ENCODE data around the gene CDK11B.
"Not testable (repeated sequence)": the region's sequence is repeated elsewhere in the genome, so short reads cannot be mapped to it uniquely, and the experiment has no call there.

CDK11B gene

DNA sequence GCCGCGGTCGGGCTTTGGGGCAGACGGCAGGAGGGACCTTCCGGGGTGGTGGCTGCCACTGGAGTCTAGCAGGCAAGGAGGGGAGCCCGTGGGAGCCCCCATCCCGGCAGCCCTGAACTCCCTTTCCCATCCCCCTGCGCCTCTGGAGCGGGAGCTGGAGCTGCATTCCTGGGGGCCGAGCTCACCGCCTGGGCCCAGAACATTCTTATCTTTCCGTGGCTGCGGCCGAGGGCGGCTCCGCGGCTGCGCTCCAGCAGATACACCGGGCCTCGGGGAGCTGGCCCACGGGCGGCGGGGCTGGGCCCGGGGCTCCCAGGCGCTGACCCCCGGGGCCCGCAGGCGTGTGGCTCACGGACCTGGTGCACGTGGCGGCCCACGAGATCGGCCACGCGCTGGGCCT is 25.4 kb downstream of the CDK11B start:
- H3K4me3 ChIP-seq (ENCODE audit: low read length); H3K9me3 ChIP-seq (ENCODE audit: insufficient read depth, low read length); H3K27ac ChIP-seq (ENCODE audit: low read length); H3K27me3 ChIP-seq (ENCODE audit: low read depth, low read length); H3K4me1 ChIP-seq (ENCODE audit: low read length); H4K20me1 ChIP-seq (ENCODE audit: insufficient read depth, low read length); H3K9ac ChIP-seq (ENCODE audit: low read length); H2AFZ ChIP-seq (ENCODE audit: low read depth, low read length); H3K36me3 ChIP-seq (replicated peaks; ENCODE audit: low read depth, low read length); H3K79me2 ChIP-seq (ENCODE audit: low read length); H3K4me2 ChIP-seq (ENCODE audit: low read length): not testable (repeated sequence)

GRCh38 chr1:1631782-1632420 is 26.9 kb downstream of the CDK11B start, which contains the start of gene MMP23B:
MMP23B (plus strand) TSS chr1:1632173; CDS start chr1:1632219, 46 bp downstream.
- Histone ChIP-seq H3K36me3 (replicated peaks; ENCODE audit: low read depth, low read length) (no peaks in the 10 kb centered on the region), H3K27ac (ENCODE audit: low read length) (no peak within 1 kb of the TSS), H4K20me1 (ENCODE audit: insufficient read depth, low read length) (no peaks in the 10 kb centered on the region), H3K9me3 (ENCODE audit: insufficient read depth, low read length) (no peaks in the 10 kb centered on the region), H2AFZ (ENCODE audit: low read depth, low read length) (no peak within 1 kb of the TSS), H3K27me3 (ENCODE audit: low read depth, low read length) (no peaks in the 10 kb centered on the region), H3K79me2 (ENCODE audit: low read length) (no peaks in the 10 kb centered on the region), H3K4me3 (ENCODE audit: low read length) (no peak within 1 kb of the TSS), H3K4me2 (ENCODE audit: low read length) (no peak within 1 kb of the TSS), H3K9ac (ENCODE audit: low read length) (no peak within 1 kb of the TSS), H3K4me1 (ENCODE audit: low read length) (peaks cover 4% of the 10 kb centered on the region; the same call in 1 of the 2 replicates)
- TF ChIP-seq EZH2phosphoT487 (IDR thresholded peaks at IDR 0.05; ENCODE audit: low read depth): no peak
- TF ChIP-seq, protein P1, sequence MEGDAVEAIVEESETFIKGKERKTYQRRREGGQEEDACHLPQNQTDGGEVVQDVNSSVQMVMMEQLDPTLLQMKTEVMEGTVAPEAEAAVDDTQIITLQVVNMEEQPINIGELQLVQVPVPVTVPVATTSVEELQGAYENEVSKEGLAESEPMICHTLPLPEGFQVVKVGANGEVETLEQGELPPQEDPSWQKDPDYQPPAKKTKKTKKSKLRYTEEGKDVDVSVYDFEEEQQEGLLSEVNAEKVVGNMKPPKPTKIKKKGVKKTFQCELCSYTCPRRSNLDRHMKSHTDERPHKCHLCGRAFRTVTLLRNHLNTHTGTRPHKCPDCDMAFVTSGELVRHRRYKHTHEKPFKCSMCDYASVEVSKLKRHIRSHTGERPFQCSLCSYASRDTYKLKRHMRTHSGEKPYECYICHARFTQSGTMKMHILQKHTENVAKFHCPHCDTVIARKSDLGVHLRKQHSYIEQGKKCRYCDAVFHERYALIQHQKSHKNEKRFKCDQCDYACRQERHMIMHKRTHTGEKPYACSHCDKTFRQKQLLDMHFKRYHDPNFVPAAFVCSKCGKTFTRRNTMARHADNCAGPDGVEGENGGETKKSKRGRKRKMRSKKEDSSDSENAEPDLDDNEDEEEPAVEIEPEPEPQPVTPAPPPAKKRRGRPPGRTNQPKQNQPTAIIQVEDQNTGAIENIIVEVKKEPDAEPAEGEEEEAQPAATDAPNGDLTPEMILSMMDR (IDR thresholded peaks at IDR 0.05; ENCODE audit: low read depth, low read length): no peak

- H4K20me1 ChIP-seq (ENCODE audit: insufficient read depth, low read length): no peaks in the 10 kb centered on the region
- H3K79me2 ChIP-seq (ENCODE audit: low read length): no peaks in the 10 kb centered on the region
- H3K4me2 ChIP-seq (ENCODE audit: low read length): peak overlapping the region; percentile 67; the same call in 1 of the 2 replicates
- H3K9me3 ChIP-seq (ENCODE audit: insufficient read depth, low read length): no peaks in the 10 kb centered on the region
- H3K27ac ChIP-seq (ENCODE audit: low read length): no peak overlapping the region
- no peak overlapping the region for H3K4me3 ChIP-seq (ENCODE audit: low read length)
- H3K27me3 ChIP-seq (ENCODE audit: low read depth, low read length): no peaks in the 10 kb centered on the region
- H3K9ac ChIP-seq (ENCODE audit: low read length): no peak overlapping the region
- no peak overlapping the region for H2AFZ ChIP-seq (ENCODE audit: low read depth, low read length)
- H3K4me1 ChIP-seq (ENCODE audit: low read length): peaks cover 4% of the 10 kb centered on the region; the same call in 1 of the 2 replicates
- TF ChIP-seq EZH2phosphoT487 (IDR thresholded peaks at IDR 0.05; ENCODE audit: low read depth): no peak
- TF ChIP-seq, protein P1 (IDR thresholded peaks at IDR 0.05; ENCODE audit: low read depth, low read length): no peak
- no peaks in the 10 kb centered on the region for H3K36me3 ChIP-seq (replicated peaks; ENCODE audit: low read depth, low read length)
Observed at GRCh38 chr1:1630965-1631781, 27.6 kb downstream of the CDK11B start.

GRCh38 chr1:1630191-1630964 is 28.4 kb downstream of the CDK11B start:
- Histone ChIP-seq H3K79me2 (ENCODE audit: low read length) (no peaks in the 10 kb centered on the region), H3K9ac (ENCODE audit: low read length) (peak overlapping the region; percentile 14; the same call in 1 of the 2 replicates), H3K9me3 (ENCODE audit: insufficient read depth, low read length) (no peaks in the 10 kb centered on the region), H3K27me3 (ENCODE audit: low read depth, low read length) (no peaks in the 10 kb centered on the region), H3K27ac (ENCODE audit: low read length) (peak overlapping the region; percentile 32; the same call in 1 of the 2 replicates), H3K4me2 (ENCODE audit: low read length) (peak overlapping the region; percentile 67), H4K20me1 (ENCODE audit: insufficient read depth, low read length) (no peaks in the 10 kb centered on the region), H3K4me3 (ENCODE audit: low read length) (peak overlapping the region; percentile 67), H3K4me1 (ENCODE audit: low read length) (peaks cover 4% of the 10 kb centered on the region; the same call in 1 of the 2 replicates), H3K36me3 (replicated peaks; ENCODE audit: low read depth, low read length) (no peaks in the 10 kb centered on the region), H2AFZ (ENCODE audit: low read depth, low read length) (no peak overlapping the region)
- TF ChIP-seq EZH2phosphoT487 (IDR thresholded peaks at IDR 0.05; ENCODE audit: low read depth): no peak
- TF ChIP-seq, protein P1 (IDR thresholded peaks at IDR 0.05; ENCODE audit: low read depth, low read length): no peak
